Testis (tissue), 3 donors: ENCODE results near the gene BCAS3. TPM values are rescaled to one million over a fixed set of nuclear protein-coding genes. Genes with fewer than 3 reads are reported as not detected.
A peak's percentile ranks its signal among the peaks of the same experiment; 100 is the strongest.

ENCODE experiments used
- DNase-seq: peaks from one replicate; pipeline ENCODE4 v3.0.0-alpha.2; 2019
- H3K27ac ChIP-seq, 2 donors: fragments of 200-600 bp; sonication (generic); one replicate each; pipeline ENCODE4 v1.5.1; 2019
- H3K27me3 ChIP-seq: fragments of 200-600 bp; sonication (generic); one replicate; pipeline ENCODE4 v1.5.1; 2019
- H3K36me3 ChIP-seq: fragments of 200-600 bp; sonication (generic); one replicate; pipeline ENCODE4 v1.5.1; 2017; ENCODE audit warnings: low read depth; ENCODE audit errors: missing control alignments
- H3K4me1 ChIP-seq: fragments of 200-600 bp; sonication (generic); one replicate; pipeline ENCODE4 v1.5.1; 2019
- H3K4me3 ChIP-seq, 2 donors: fragments of 200-600 bp; sonication (generic); one replicate each; pipeline ENCODE4 v1.5.1; 2017 to 2019
- H3K9me3 ChIP-seq: fragments of 200-600 bp; sonication (generic); one replicate; pipeline ENCODE4 v1.5.1; 2017
- POLR2A ChIP-seq: fragments of 450-650 bp; IDR thresholded peaks from one replicate; pipeline ENCODE4 v1.6.1; 2017; ENCODE audit warnings: antibody characterized with exemption, mild to moderate bottlenecking, moderate library complexity
- WGBS, 2 donors: methylation state at CpG; one replicate each; pipeline ENCODE4 v1.1.5; 2018; 5-methylcytosine and 5-hydroxymethylcytosine counted together
- intact Hi-C: fragments of 100-400 bp; cut with DNase I; formaldehyde crosslinking; loops from one replicate; pipeline ENCODE4 v1.15.1; 2023; ENCODE audit warnings: low total_unique reads
- polyA plus RNA-seq: library from polyadenylated mRNA; stranded (reverse); fragments of 350-450 nt; fragmentation: Illumina TruSeq; extraction: RNeasy Lipid Tissue Mini Kit (QIAGEN cat#74804); gene quantifications from one replicate; pipeline ENCODE4 v1.2.3, GENCODE V29; 2014; ENCODE audit warnings: low read depth, low replicate concordance; ENCODE audit not compliant: insufficient read depth
- total RNA-seq, 2 donors: library from RNA; depleted of rRNA; stranded (reverse); fragments of >200 nt; gene quantifications; one replicate each; pipeline ENCODE4 v1.2.3, GENCODE V29; 2016
- TF ChIP-seq, protein P1 (sequence below), 3 experiments: fragments of 450-650 bp in 2 of 3; fragments of 200-600 bp in 1 of 3; sonication (generic) in 1 of 3; IDR thresholded peaks; one replicate each; pipeline ENCODE4 v1.5.1; 2016 to 2019; ENCODE audit warnings: antibody characterized with exemption in 3 of 3, mild to moderate bottlenecking in 2 of 3, moderate library complexity in 1 of 3

The BCAS3 gene
- total and polyA plus RNA-seq, 3 donors from 2014 or later, result 54.8 to 96.7 (median 73.0) TPM

- 50 to 60% methylated on average over 2 of the region's 2 CpGs for WGBS, 2 donors
- intact Hi-C loops, result no loop called here
- no peaks in the 10 kb centered on the region for H3K36me3 ChIP-seq
- H3K4me1 ChIP-seq, result no peaks in the 10 kb centered on the region
- no peak for TF ChIP-seq POLR2A
- H3K9me3 ChIP-seq, result no peaks in the 10 kb centered on the region
- DNase-seq, result no peak
- H3K4me3 ChIP-seq, result no peak overlapping the region
- H3K27me3 ChIP-seq, result no peaks in the 10 kb centered on the region
- no peak overlapping the region for H3K27ac ChIP-seq
Observed at GRCh38 chr17:61187038-61187437, 509.4 kb downstream of the BCAS3 start.

- H3K4me3 ChIP-seq, result no peak overlapping the region
- no peaks in the 10 kb centered on the region for H3K36me3 ChIP-seq
- intact Hi-C loops, result no loop called here
- no peak for DNase-seq
- 93 to 94% methylated on average over 2 of the region's 2 CpGs for WGBS, 2 donors
- no peaks in the 10 kb centered on the region for H3K4me1 ChIP-seq
- H3K27ac ChIP-seq, result no peak overlapping the region
- H3K27me3 ChIP-seq, result no peaks in the 10 kb centered on the region
- no peaks in the 10 kb centered on the region for H3K9me3 ChIP-seq
- TF ChIP-seq POLR2A, result no peak
- TF ChIP-seq, protein P1, sequence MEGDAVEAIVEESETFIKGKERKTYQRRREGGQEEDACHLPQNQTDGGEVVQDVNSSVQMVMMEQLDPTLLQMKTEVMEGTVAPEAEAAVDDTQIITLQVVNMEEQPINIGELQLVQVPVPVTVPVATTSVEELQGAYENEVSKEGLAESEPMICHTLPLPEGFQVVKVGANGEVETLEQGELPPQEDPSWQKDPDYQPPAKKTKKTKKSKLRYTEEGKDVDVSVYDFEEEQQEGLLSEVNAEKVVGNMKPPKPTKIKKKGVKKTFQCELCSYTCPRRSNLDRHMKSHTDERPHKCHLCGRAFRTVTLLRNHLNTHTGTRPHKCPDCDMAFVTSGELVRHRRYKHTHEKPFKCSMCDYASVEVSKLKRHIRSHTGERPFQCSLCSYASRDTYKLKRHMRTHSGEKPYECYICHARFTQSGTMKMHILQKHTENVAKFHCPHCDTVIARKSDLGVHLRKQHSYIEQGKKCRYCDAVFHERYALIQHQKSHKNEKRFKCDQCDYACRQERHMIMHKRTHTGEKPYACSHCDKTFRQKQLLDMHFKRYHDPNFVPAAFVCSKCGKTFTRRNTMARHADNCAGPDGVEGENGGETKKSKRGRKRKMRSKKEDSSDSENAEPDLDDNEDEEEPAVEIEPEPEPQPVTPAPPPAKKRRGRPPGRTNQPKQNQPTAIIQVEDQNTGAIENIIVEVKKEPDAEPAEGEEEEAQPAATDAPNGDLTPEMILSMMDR (IDR thresholded peaks at IDR 0.05), result no peak
Observed at GRCh38 chr17:61188081-61188480, 510.4 kb downstream of the BCAS3 start.

- no peaks in the 10 kb centered on the region for H3K9me3 ChIP-seq
- 89 to 96% methylated on average over 4 of the region's 4 CpGs for WGBS, 2 donors
Observed at GRCh38 chr17:61189968-61190367, 512.3 kb downstream of the BCAS3 start.

DNA sequence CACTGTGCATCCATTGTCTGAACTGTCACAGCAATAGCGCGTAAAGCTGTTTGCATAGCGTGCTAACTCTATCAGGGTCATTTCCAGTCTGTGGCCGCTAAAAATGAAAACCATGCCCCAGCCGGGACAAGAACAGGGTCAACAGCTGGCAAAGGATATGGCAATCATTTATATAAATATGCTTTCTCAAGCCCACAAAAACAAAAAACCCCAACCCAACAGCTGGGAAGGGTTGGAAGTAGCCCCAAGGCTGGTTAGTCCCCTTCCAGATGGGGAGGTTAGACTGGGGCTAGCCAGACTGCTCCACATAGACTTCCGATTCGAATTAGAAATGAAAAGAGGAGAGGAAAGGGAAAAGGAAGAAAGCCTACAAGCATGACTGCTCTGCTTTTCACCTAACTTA is 518.7 kb downstream of the BCAS3 start:
- H3K36me3 ChIP-seq, result no peaks in the 10 kb centered on the region
- no peak for DNase-seq
- 62 to 69% methylated on average over 7 of the region's 7 CpGs for WGBS, 2 donors
- H3K9me3 ChIP-seq, result no peaks in the 10 kb centered on the region
- intact Hi-C loops, result no loop called here
- TF ChIP-seq, protein P1 (IDR thresholded peaks at IDR 0.05), result no peak
- TF ChIP-seq POLR2A, result no peak
- H3K4me1 ChIP-seq, result no peaks in the 10 kb centered on the region
- H3K27me3 ChIP-seq, result no peaks in the 10 kb centered on the region
- no peak overlapping the region for H3K4me3 ChIP-seq
- H3K27ac ChIP-seq, result peak overlapping the region; percentile 44 to 48

More at GRCh38 chr17:61189968-61190367, 512.3 kb downstream of the BCAS3 start:
- Histone ChIP-seq H3K4me3 (no peak overlapping the region), H3K27me3 (no peaks in the 10 kb centered on the region), H3K4me1 (no peaks in the 10 kb centered on the region), H3K27ac (no peak overlapping the region), H3K36me3 (no peaks in the 10 kb centered on the region)
- no peak for TF ChIP-seq POLR2A
- TF ChIP-seq, protein P1 (IDR thresholded peaks at IDR 0.05), result no peak
- DNase-seq, result no peak
- intact Hi-C loops, result no loop called here

DNA sequence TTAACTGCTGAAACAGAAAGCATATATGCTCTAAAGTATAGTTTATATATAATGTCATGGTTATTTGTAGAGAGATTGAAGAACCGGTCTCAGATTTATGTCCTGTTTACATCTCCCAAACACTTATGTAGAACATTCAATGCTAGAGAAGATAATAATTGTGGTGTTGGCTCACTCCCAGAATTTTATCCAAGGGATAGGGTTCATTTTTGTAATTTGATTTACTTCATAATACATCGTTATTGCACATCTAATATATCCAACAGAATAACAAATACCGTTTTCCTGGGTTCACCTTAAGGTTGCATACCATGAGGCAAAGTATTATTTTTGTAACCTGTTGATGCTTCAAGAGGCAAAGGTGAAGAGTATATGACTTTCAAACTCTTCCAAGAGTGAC is 519.1 kb downstream of the BCAS3 start:
- no peaks in the 10 kb centered on the region for H3K4me1 ChIP-seq
- 54 to 60% methylated on average over 3 of the region's 3 CpGs for WGBS, 2 donors
- H3K27ac ChIP-seq, result peak overlapping the region; percentile 44 to 48

More for the DNA sequence above, 519.1 kb downstream of the BCAS3 start:
- no peaks in the 10 kb centered on the region for H3K27me3 ChIP-seq
- DNase-seq, result no peak
- no peak overlapping the region for H3K4me3 ChIP-seq
- TF ChIP-seq POLR2A, result no peak
- TF ChIP-seq, protein P1 (IDR thresholded peaks at IDR 0.05), result no peak
- H3K36me3 ChIP-seq, result no peaks in the 10 kb centered on the region
- H3K9me3 ChIP-seq, result no peaks in the 10 kb centered on the region
- intact Hi-C loops, result no loop called here
